ENCODE measurements around the gene ACTL7B.

DNA sequence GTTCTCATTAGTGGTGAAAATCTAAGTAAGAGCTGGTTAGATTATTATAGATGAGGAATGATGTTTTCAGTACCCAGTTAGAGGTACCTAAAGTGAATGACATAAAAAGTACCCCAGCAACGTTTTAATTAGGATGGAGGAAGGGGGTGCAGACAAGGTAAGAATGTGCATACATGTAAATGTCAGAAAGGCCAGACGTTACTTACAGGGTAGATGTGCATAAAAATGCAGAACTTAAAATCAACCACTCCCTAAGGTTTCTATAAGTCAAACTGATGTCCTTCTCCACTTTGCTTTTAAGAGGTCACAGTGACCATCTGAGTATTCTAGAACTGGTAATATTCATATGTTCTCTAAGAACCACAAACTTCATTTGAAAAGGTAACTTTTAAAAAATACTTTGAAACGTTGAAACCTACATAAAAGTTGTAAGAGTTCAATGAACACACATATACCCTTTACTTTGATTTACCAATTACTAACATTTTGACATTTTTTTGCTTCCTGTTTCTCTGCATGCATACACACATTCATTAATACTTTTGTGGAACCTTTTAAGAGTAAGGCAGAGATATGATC, 25.0 kb upstream of the ACTL7B start:
- TF ChIP-seq EZH2phosphoT487 (IDR thresholded peaks at IDR 0.05; ENCODE audit: insufficient read depth, low read depth) (no peak), EZH2 (IDR thresholded peaks at IDR 0.05; ENCODE audit: insufficient read depth, poor library complexity, severe bottlenecking) (no peak)

Data from GM23248 (cell line).